HEK293 (cell line): ENCODE results near the gene VSIR.

ENCODE experiments used
- CTCF ChIA-PET: fragments of 350-600 bp; formaldehyde crosslinking; extraction: SDS; loops from one replicate; lab custom pipeline; 2021; ENCODE audit warnings: antibody characterized with exemption; lab: Yijun Ruan, JAX
- POLR2A ChIA-PET: fragments of 300-600 bp; formaldehyde crosslinking; extraction: SDS; loops from one replicate; lab custom pipeline; 2020; ENCODE audit warnings: antibody characterized with exemption, inconsistent platforms; lab: Yijun Ruan, JAX
- H3K27ac ChIP-seq: fragments of 200-500 bp; sonication (Bioruptor generic); 2 replicates; pipeline ENCODE4 v1.5.1; 2014; ENCODE audit warnings: low read depth, low read length, control low read depth, inconsistent platforms; ENCODE audit errors: extremely low read depth
- H3K36me3 ChIP-seq, 2 experiments: fragments of 200-500 bp in 1 of 2; sonication (Bioruptor generic) in 1 of 2; 1 replicate in 1 of 2; 2 replicates in 1 of 2; pipeline ENCODE4 v1.5.1; 2014 to 2017; ENCODE audit warnings: inconsistent platforms in 2 of 2, low read length in 2 of 2; ENCODE audit not compliant: control insufficient read depth in 2 of 2, insufficient read depth in 1 of 2
- H3K4me1 ChIP-seq: fragments of 200-500 bp; sonication (Bioruptor generic); 2 replicates; pipeline ENCODE4 v1.5.1; 2014; ENCODE audit warnings: mild to moderate bottlenecking, low read length, inconsistent platforms; ENCODE audit not compliant: control insufficient read depth, insufficient read depth
- H3K4me3 ChIP-seq: 2 replicates; pipeline ENCODE4 v1.5.1; 2011; ENCODE audit warnings: low read depth, mild to moderate bottlenecking, control low read depth, low read length, moderate library complexity
- H3K9me3 ChIP-seq: fragments of 200-500 bp; sonication (Bioruptor generic); 2 replicates; pipeline ENCODE4 v1.5.1; 2014; ENCODE audit warnings: low read depth, low read length, inconsistent platforms; ENCODE audit not compliant: control insufficient read depth, insufficient read depth
- MYNN ChIP-seq: fragments of 450-650 bp; formaldehyde crosslinking; IDR thresholded peaks from 2 replicates; pipeline ENCODE4 v1.5.1; 2016; ENCODE audit warnings: missing biosample characterization, missing genetic modification characterization, borderline replicate concordance
- ZFP3 ChIP-seq: fragments of 450-650 bp; formaldehyde crosslinking; IDR thresholded peaks from 2 replicates; pipeline ENCODE4 v1.5.1; 2016; ENCODE audit warnings: low read depth, missing biosample characterization, missing genetic modification characterization
- ZNF16 ChIP-seq: fragments of 450-650 bp; formaldehyde crosslinking; IDR thresholded peaks from 2 replicates; pipeline ENCODE4 v1.5.1; 2016; ENCODE audit warnings: low read depth, missing biosample characterization, missing genetic modification characterization
- ZNF23 ChIP-seq: fragments of 450-650 bp; formaldehyde crosslinking; IDR thresholded peaks from 2 replicates; pipeline ENCODE4 v1.5.1; 2016; ENCODE audit warnings: missing biosample characterization, missing genetic modification characterization, borderline replicate concordance
- ZNF24 ChIP-seq: fragments of 450-650 bp; formaldehyde crosslinking; IDR thresholded peaks from 2 replicates; pipeline ENCODE4 v1.5.1; 2016; ENCODE audit warnings: missing biosample characterization, missing genetic modification characterization
- ZNF423 ChIP-seq: fragments of 450-650 bp; formaldehyde crosslinking; IDR thresholded peaks from 2 replicates; pipeline ENCODE4 v1.5.1; 2016; ENCODE audit warnings: missing biosample characterization, missing genetic modification characterization
- ZNF521 ChIP-seq: fragments of 450-650 bp; formaldehyde crosslinking; IDR thresholded peaks from 2 replicates; pipeline ENCODE4 v1.5.1; 2017; ENCODE audit warnings: missing biosample characterization, mild to moderate bottlenecking, missing genetic modification characterization
- ZNF600 ChIP-seq: fragments of 450-650 bp; formaldehyde crosslinking; IDR thresholded peaks from 2 replicates; pipeline ENCODE4 v1.5.1; 2016; ENCODE audit warnings: missing biosample characterization, missing genetic modification characterization
- ZNF658 ChIP-seq: fragments of 450-650 bp; formaldehyde crosslinking; IDR thresholded peaks from 2 replicates; pipeline ENCODE4; 2016; ENCODE audit warnings: missing biosample characterization, missing genetic modification characterization
- TF ChIP-seq, protein P1 (sequence below): fragments of 450-650 bp; formaldehyde crosslinking; conservative IDR thresholded peaks from 2 replicates; pipeline ENCODE4 v1.5.1; 2016; ENCODE audit warnings: low read depth, missing biosample characterization, missing genetic modification characterization
- TF ChIP-seq, protein P2 (sequence below): fragments of 450-650 bp; formaldehyde crosslinking; IDR thresholded peaks from 2 replicates; pipeline ENCODE4 v1.5.1; 2017; ENCODE audit warnings: missing biosample characterization, missing genetic modification characterization
- TF ChIP-seq, protein P3 (sequence below): fragments of 450-650 bp; formaldehyde crosslinking; IDR thresholded peaks from 2 replicates; pipeline ENCODE4 v1.5.1; 2017; ENCODE audit warnings: missing biosample characterization, missing genetic modification characterization
- TF ChIP-seq, protein P4 (sequence below): fragments of 450-650 bp; IDR thresholded peaks from 2 replicates; pipeline ENCODE4 v1.5.1; 2018; ENCODE audit warnings: missing biosample characterization, mild to moderate bottlenecking, missing genetic modification characterization
- TF ChIP-seq, protein P5 (sequence below): fragments of 450-650 bp; formaldehyde crosslinking; IDR thresholded peaks from 2 replicates; pipeline ENCODE4 v1.5.1; 2016; ENCODE audit warnings: missing biosample characterization, missing genetic modification characterization

Gene VSIR

DNA sequence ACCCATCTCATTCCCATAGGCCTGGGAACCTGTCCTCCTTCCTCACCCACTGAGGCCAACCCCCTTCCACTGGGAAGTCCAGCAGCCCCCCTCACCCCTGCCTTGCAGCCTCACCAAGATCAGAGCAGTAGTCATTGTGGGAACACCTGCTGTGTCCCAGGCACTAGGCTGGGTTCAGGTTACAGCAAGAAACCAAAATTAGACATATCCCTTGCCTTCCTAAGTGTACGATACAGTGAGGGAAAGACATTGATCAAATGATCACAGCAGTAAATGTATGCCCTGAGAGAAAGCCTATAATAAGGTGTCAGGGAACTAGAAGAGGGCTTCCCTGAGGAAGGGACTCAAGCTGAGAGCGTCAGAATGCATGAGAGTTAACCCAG lies 36.8 kb downstream of the VSIR start (continued):
- TF ChIP-seq ZFP3 (tag by site-specific recombination) (no peak), ZNF423 (no peak), ZNF521 (no peak), ZNF23 (no peak), ZNF24 (tag by site-specific recombination) (no peak), ZNF16 (tag by site-specific recombination) (no peak), ZNF600 (peak; percentile 53), MYNN (tag by site-specific recombination) (no peak), ZNF658 (tag by site-specific recombination) (no peak)
- TF ChIP-seq, protein P1, sequence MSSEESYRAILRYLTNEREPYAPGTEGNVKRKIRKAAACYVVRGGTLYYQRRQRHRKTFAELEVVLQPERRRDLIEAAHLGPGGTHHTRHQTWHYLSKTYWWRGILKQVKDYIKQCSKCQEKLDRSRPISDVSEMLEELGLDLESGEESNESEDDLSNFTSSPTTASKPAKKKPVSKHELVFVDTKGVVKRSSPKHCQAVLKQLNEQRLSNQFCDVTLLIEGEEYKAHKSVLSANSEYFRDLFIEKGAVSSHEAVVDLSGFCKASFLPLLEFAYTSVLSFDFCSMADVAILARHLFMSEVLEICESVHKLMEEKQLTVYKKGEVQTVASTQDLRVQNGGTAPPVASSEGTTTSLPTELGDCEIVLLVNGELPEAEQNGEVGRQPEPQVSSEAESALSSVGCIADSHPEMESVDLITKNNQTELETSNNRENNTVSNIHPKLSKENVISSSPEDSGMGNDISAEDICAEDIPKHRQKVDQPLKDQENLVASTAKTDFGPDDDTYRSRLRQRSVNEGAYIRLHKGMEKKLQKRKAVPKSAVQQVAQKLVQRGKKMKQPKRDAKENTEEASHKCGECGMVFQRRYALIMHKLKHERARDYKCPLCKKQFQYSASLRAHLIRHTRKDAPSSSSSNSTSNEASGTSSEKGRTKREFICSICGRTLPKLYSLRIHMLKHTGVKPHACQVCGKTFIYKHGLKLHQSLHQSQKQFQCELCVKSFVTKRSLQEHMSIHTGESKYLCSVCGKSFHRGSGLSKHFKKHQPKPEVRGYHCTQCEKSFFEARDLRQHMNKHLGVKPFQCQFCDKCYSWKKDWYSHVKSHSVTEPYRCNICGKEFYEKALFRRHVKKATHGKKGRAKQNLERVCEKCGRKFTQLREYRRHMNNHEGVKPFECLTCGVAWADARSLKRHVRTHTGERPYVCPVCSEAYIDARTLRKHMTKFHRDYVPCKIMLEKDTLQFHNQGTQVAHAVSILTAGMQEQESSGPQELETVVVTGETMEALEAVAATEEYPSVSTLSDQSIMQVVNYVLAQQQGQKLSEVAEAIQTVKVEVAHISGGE (tag by site-specific recombination): no peak
- TF ChIP-seq, protein P2, sequence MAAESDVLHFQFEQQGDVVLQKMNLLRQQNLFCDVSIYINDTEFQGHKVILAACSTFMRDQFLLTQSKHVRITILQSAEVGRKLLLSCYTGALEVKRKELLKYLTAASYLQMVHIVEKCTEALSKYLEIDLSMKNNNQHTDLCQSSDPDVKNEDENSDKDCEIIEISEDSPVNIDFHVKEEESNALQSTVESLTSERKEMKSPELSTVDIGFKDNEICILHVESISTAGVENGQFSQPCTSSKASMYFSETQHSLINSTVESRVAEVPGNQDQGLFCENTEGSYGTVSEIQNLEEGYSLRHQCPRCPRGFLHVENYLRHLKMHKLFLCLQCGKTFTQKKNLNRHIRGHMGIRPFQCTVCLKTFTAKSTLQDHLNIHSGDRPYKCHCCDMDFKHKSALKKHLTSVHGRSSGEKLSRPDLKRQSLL: no peak
- TF ChIP-seq, protein P3, sequence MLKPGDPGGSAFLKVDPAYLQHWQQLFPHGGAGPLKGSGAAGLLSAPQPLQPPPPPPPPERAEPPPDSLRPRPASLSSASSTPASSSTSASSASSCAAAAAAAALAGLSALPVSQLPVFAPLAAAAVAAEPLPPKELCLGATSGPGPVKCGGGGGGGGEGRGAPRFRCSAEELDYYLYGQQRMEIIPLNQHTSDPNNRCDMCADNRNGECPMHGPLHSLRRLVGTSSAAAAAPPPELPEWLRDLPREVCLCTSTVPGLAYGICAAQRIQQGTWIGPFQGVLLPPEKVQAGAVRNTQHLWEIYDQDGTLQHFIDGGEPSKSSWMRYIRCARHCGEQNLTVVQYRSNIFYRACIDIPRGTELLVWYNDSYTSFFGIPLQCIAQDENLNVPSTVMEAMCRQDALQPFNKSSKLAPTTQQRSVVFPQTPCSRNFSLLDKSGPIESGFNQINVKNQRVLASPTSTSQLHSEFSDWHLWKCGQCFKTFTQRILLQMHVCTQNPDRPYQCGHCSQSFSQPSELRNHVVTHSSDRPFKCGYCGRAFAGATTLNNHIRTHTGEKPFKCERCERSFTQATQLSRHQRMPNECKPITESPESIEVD: peak; percentile 54; the same call in 1 of the 2 replicates

DNA sequence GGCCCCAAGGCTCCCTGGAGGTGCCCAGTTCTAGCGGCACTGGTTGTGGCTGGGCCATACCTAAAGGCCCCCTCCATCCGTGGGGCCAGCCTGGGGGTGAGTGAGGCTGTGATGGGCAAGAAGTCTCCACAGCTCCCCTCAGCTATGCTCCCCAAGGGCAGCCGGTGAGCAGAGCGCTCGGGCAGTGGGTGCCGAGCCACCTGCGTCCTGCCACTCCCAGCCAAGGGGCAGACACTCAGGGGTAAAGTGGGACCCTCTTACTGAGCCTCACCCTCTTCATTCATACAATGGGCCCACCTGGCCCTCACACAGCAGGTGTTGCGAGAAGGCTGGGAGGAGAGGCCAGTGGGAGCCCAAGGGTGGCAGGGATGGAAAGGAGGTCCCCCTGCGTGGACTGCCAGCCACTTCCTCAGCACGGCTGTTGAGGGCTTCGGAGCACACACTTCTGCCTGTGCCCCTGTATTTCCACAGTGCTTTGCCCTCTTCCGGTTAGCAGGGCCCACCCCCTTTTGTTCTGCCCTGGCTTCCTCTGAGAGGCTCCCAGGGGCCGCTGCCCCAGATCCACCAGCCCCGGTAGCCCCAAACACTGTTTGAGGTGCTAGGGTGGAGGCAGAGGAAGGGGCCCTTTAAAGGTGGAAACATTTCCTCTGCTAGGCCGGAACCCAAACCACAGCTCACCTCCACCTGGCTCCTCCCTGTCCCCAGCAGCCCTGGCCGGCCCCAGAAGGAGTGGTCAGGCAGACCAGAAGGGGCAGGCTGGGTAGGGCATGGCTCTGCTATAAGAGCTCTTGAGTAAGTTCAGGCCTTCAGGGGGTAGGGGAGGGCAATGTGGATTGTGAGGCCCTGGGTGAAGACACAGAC lies 37.4 kb downstream of the VSIR start:
- TF ChIP-seq, protein P4, sequence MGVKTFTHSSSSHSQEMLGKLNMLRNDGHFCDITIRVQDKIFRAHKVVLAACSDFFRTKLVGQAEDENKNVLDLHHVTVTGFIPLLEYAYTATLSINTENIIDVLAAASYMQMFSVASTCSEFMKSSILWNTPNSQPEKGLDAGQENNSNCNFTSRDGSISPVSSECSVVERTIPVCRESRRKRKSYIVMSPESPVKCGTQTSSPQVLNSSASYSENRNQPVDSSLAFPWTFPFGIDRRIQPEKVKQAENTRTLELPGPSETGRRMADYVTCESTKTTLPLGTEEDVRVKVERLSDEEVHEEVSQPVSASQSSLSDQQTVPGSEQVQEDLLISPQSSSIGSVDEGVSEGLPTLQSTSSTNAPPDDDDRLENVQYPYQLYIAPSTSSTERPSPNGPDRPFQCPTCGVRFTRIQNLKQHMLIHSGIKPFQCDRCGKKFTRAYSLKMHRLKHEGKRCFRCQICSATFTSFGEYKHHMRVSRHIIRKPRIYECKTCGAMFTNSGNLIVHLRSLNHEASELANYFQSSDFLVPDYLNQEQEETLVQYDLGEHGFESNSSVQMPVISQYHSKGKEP (tag by site-specific recombination): no peak
- peak; percentile 64; the same call in 1 of the 2 replicates for TF ChIP-seq ZFP3 (tag by site-specific recombination)
- TF ChIP-seq, protein P5, sequence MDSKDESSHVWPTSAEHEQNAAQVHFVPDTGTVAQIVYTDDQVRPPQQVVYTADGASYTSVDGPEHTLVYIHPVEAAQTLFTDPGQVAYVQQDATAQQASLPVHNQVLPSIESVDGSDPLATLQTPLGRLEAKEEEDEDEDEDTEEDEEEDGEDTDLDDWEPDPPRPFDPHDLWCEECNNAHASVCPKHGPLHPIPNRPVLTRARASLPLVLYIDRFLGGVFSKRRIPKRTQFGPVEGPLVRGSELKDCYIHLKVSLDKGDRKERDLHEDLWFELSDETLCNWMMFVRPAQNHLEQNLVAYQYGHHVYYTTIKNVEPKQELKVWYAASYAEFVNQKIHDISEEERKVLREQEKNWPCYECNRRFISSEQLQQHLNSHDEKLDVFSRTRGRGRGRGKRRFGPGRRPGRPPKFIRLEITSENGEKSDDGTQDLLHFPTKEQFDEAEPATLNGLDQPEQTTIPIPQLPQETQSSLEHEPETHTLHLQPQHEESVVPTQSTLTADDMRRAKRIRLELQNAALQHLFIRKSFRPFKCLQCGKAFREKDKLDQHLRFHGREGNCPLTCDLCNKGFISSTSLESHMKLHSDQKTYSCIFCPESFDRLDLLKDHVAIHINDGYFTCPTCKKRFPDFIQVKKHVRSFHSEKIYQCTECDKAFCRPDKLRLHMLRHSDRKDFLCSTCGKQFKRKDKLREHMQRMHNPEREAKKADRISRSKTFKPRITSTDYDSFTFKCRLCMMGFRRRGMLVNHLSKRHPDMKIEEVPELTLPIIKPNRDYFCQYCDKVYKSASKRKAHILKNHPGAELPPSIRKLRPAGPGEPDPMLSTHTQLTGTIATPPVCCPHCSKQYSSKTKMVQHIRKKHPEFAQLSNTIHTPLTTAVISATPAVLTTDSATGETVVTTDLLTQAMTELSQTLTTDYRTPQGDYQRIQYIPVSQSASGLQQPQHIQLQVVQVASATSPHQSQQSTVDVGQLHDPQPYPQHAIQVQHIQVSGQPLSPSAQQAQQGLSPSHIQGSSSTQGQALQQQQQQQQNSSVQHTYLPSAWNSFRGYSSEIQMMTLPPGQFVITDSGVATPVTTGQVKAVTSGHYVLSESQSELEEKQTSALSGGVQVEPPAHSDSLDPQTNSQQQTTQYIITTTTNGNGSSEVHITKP: peak; percentile 76
- H3K36me3 ChIP-seq: no peaks in the 10 kb centered on the region
- no peaks in the 10 kb centered on the region for H3K4me1 ChIP-seq
- H3K9me3 ChIP-seq: no peaks in the 10 kb centered on the region
- CTCF ChIA-PET: interaction anchor here (0.7 to 0.9 kb wide), 2 partner anchors 94 to 454 kb away, joined by 3 read pairs; no protein-coding TSS in a partner anchor
- H3K27ac ChIP-seq: no peak overlapping the region; the same call in 1 of the 2 replicates
- no peak overlapping the region for H3K4me3 ChIP-seq
- POLR2A ChIA-PET: no interaction called here
